HTR-8/SVneo (cell line): Measurements from ENCODE around the gene RAB3B.
A peak's percentile ranks its signal among the peaks of the same experiment; 100 is the strongest.
"Not testable (repeated sequence)": the region's sequence is repeated elsewhere in the genome, so short reads cannot be mapped to it uniquely, and the experiment has no call there.

ENCODE experiments used
- DNase-seq: peaks from one replicate; pipeline ENCODE4 v3.0.0; 2011; ENCODE audit warnings: low spot score, mixed read lengths; ENCODE audit not compliant: insufficient read length
- FAIRE-seq: peaks from 2 replicates; lab custom pipeline; 2011; peaks lifted over from hg19 to GRCh38; lab: Jason Lieb, UNC

RAB3B gene

DNA sequence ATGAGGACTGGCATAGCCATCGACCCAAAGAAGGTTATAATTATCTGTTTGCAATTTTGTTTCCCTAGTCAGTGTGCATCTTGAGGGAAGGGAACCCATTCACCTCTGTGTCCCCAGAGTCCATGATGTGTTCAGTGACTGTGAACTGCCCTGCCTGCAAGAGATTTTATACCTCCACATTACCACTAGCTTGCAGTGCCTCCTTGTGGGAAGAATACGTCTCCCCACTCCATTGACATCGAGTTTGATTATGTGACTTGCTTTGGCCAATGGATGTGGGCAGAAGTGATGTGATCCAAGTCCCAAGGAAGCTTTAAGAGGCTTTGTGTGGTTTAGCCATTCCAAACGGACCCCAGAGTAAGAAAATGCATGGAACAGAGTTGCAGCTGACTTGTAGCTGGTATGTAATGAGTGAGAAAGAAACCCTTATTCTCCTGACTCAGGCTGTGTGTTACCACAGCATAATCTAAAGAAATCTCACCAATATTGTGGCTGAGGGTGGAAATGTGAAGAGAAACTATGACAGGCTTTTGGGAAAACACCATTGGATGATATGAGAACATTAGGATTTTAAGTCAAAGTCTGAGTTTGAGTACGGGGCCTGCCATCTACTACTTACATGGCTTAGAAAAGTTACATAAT, 64.2 kb downstream of the RAB3B start:
- DNase-seq (peak; percentile 23), FAIRE-seq (peak; percentile 91)

DNA sequence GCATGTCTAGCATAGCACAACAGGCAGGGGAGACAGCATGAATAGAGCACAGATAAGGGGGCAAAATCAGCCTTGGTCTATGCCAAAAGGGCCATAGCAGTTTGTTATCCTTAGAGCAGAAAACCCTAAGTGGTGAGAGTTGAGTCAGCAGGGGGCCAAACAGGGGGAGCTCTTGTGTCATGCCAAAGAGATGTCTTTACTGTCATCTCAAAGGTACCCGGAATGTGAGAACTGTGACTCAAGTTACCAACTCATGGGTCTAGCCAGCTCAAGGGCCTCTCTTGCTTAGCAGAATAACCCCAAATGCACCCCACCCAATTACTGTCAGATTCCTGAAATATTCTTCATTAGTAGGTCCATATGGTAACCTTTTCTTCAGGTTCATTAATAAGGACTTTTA, 66.0 kb downstream of the RAB3B start:
- DNase-seq (peak; percentile 35), FAIRE-seq (no peak)

DNA sequence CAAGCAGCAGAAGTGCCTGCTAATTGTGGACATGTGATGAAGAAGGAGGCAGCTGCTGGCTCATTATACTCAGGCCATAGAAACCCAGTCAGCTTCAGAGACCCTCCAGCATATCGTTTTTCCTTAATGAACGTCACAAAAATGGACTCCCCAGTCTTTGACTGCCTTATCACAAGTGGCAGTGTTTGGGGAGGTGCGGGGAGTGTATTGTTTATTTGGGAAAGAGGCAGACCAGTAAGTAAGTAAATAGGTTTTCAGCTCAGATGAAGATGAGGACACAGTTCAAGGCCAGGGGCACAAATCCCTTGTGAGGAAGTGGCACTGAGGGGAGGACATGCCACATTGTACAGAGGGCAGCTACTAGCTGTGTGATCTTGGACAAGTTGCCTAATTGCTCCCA, 68.5 kb downstream of the RAB3B start:
- FAIRE-seq = no peak
- no peak for DNase-seq

DNA sequence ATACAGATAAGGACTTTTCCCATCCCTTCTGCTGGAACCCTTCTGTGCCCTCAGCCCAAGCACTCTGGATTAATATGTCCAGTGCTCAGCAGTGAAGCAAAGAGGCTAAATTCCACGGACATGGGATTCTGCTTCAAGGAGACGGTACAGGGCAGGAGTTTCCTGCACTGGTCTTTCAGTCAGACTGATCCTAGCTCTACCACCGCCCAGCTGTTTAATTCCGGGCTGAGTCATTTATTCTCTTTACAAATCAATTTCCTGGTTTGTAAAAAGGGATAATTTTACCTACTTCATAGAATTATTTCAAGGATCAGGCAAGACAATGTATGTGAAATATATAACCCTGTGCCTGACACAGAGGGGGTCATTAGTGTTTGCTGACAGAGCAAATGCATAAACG, 70.4 kb downstream of the RAB3B start:
- no peak for FAIRE-seq
- no peak for DNase-seq

DNA sequence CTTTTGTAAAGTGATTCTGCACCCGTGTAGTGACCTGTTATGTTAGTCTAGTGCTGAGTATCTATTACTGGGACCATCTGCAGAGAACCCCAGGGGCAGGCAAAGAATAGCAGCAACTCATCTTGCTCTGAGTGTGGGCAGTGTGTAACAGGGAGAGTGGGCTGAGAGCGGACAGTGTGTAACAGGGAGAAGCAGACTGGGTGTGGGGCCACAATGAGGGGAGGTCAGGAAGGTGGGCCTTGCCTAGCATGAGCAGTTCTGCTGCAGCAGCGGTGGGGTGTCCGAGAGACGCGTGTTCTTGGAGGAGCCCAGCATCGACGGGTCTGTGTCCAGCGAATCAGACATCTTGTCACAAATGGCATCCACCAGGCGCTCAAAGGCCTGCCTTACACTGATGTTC, 70.8 kb downstream of the RAB3B start:
- FAIRE-seq = no peak

DNA sequence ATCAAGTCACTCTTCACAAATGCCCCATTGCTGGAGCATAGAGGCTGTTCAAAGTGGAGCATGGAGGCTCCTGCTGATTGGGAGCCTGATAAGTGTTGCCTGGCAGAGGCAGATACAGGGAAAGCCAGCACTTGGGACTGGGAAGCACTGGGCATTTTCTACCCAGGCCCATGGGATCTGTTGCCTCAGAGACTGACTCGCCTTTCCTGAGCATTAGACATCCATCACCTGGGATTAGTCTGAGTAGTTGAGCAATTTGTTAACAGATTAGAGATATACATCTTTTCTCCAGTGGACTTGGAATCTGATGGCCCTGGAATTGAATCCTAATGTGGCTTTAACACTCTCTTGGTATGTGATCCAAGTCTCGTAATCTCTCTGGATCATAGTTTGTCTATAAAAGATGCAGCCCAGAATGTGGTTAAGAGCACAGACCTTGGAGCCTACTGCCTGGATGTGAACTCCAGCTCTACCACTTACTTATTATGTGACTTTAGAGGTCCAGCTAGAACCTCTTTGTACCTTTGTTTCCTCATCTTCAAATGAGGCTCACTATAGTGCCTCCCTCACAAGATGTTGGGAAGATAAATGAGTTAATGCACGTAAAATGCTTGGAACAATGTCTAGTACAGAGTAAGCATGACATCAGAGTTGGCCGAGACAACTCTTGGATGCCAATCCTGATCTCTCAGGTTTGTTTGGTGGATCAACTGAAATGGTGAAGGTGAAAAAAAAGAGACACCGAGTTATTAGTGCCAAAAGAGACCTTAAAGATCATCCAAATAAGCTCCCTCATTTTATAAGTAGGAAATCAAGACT, 73.7 kb downstream of the RAB3B start:
- DNase-seq (peak; percentile 14), FAIRE-seq (no peak)

More for the DNA sequence above, 70.8 kb downstream of the RAB3B start:
- no peak for DNase-seq

DNA sequence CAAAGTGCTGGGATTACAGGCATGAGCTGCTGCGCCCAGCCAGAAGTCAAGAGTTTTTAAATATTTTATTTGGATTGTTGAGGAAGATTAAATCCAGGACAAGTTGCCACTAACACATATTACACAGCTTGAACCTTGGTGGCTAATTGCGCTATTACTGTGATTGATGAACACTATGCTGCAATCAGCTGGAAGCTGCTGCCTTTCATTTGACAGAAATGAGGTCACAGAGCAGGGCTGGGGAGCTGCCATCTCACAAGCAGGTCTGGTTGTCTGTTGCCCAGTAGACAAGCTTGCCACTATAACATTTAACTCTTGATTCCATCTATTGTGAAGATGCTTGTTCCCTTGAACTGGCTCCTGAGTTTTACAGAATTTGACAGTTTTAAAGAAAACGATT, 74.5 kb downstream of the RAB3B start:
- no peak for FAIRE-seq
- no peak for DNase-seq

DNA sequence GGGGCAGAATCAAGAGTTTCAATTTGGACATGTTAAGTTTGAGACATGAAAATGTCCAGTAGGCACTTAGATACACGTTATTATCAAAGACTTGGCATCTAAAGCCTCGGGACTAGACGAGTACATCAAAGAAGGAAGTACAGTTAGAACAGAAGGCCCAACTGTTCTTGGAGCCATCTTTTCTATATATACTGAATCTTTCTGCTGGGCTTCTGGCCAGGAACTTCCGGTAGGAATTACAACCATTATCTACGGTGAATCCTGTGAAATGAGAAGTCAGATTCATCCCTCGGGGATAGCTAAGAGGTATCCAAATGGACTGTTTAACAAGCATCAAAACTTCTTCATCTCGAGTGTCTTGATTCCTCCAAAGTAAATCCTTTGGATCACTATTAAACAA, 77.6 kb downstream of the RAB3B start:
- no peak for FAIRE-seq

DNA sequence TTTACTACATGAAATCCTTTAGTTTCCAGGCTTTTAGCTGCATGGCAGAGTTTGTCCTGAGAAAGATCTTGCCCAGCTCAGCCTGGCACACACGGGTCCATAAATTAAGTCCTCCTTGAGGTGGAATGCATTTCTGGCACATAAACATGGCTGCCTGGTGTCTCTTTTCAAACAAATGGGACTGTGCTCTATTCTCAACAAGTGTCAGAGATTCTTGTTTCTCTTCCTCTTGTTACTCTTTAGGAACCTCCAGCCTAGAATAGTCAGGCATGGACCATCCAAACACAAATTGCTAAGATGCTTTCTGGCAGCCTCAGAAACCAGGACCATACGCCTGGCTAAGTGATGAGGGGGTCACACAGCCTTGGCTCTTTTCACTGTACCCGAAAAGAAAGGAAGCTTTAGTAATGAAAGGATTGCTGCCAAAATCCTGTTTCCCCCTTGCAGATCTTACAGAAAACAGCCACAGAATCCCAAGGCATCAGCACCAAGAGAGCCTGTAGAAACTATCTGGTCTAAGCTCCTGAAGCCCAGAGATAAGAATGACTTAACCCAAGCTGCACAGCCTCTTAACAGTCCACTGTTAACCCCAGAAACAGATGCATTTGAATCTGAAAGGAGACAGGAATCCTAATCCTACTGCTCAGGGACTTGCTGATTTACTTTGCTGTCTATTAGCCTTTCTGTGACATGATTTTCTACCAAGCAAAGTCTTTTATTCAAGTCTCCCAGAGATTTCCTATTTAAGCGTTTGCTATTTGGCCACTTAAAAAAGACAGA, 80.1 kb downstream of the RAB3B start:
- no peak for FAIRE-seq
- DNase-seq = no peak

More for the DNA sequence above, 77.6 kb downstream of the RAB3B start:
- no peak for DNase-seq

DNA sequence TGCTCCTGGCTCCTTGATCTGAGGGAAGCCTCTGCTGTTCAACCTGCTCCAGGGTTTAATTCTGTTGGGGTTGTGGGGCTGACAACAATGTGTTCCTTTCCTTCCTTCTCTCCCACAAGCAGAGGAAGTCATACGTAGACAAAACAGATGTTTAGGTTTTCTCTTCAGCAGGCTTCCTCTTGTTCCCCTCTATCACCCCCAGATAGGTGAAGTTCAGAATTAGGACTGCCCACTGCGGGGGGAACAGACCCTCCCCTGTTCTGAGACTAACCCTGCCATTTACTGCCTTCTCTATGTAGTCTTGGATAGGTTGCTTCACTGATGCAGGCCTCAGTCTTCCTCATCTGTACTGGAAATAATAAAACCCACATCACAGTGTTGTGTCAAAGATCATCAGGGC, 82.0 kb downstream of the RAB3B start:
- DNase-seq (no peak), FAIRE-seq (no peak)

DNA sequence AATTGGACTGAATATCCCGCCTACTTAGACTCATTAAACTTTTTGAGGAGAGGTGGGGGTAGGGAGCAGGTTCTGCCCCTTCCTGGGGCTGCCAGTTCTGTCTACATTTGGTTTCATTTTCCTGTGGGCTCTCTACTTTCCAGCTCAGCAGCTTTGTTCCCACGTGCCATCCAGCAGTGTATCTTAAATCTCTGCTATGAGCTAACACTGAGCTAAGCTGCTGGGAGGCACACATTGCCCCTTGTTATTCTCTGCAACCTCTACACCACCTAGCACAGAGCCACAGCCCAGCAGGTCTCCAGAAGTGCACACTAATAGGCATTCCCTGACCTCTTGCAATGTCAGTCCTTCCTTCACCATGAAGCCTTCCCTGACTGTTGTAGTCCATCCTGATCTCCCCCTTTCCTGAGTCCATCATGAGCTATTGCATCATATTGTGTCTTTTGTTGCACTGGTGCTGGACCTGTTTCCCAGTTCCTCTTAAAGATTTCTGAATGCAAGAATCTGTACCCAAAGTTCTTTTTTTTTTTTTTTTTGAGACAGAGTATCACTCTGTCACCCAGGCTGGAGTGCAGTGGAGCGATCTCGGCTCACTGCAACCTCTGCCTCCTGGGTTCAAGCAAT, 83.3 kb downstream of the RAB3B start:
- DNase-seq = no peak
- no peak for FAIRE-seq

DNA sequence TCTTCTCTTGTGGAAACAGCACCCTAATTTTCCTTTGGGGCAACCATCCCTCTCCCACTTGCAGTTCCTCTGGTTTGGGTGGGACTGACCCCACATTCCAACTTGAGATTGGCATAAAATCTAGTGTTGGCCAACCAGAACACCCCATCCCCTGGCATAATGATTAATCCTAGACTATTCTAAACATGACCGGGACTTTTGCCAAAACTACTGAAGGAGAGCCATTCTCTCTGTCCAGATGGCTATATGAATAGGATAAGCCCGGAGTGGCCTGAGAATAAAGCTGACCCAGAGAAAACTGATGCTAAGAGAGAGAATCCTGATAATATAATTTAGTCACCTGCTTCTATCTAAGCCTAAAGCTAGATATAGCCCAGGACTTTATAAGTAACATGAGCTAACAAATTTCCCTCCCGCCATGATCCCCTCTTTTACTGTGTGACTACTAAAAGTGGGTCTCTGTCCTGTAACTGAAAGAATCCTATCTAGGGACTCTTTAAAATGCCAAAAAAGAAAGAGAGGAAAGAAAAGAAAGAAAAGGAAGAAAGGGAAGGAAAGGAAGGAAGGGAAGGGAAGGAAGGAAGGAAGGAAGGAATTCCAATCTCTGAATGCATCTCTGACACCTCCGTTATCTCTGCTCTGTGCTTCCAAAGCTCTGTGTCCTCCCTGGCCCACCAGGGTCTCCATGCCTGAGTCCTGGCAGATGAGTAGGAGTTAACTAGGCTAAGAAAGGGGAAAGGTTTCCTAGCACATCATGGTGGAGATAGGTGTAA, 84.0 kb downstream of the RAB3B start:
- peak; percentile 23 for DNase-seq
- FAIRE-seq = no peak

DNA sequence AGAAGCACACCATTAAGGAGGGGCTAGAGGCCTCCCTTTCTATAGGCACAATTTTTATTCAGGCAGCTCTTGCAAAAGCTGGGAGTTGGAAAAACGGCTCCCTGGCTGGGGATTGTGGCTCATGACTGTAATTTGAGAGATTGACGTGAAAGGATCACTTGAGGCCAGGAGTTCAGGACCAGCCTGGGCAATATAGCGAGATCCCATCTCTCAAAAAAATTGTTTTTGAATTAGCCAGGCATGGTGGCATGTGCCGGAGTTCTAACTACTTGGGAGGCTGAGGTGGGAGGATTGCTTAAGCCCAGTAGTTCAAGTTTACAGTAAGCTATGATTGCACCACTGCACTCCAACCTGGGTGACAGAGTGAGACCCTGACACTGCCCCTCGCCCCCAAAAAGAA, 88.0 kb downstream of the RAB3B start:
- FAIRE-seq (no peak), DNase-seq (no peak)

DNA sequence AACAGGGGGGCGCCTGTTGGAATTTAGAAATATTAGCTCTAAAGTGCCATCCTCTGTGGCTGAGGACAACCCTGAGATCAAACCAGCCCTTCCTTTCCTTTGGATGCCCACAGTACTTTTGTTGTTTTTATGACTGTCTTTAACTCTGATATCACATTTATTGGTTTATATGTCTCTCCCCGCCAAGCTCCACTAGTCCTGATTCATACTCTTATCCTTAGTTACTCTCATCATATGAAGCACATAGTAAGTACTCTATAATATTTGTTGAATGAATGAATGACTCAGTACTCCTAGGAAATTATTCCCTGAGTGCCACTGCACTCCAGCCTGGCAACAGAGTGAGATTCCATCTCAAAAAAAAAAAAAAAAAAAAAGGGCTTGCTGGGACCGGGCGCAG, 89.3 kb downstream of the RAB3B start:
- DNase-seq (no peak), FAIRE-seq (no peak)

DNA sequence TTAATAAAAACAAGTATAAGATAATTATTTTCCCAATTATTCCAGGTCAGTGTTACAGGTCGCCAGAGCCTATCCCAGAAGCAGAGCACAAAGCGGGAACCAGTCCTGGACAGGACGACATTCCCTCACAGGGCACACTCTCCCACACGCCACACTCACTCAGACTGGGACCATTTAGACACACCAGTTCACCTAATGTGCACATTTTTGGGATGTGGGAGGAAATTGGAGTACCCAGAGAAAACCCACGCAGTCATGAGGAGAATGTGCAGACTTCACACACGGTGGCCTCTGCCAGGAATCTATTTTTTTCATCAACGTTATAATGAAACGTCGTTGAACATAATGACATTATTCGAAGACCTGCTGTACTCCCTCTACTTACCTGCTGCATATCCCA, 91.5 kb downstream of the RAB3B start:
- no peak for FAIRE-seq

DNA sequence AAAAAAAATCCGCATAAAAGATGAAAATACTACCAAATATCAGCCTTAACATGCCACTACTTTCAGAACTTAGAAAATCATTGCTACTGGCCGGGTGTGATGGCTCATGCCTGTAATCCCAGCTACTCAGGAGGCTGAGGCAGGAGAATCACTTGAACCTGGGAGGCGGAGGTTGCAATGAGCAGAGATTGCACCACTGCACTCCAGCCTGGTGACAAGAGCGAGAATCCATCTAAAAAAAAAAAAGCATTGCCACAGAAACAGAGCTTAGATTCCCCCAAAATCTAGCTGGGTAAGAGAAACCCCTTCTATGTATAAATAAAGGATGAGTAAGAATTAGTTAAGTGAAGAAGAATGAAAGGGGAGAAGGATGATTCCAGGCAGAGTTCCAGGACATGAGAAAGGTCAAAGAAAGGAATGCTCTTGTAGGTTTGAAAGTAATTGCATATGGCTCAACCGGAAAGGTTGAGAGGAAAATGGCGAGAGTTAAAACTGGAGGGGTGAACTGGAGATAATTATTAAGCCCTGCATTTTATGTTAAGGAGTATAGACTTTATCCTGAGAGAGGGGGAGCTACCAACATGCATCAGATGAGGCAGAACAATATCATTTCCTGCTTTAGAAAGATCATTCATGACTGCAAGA, 92.3 kb downstream of the RAB3B start:
- FAIRE-seq = no peak

More for the DNA sequence above, 91.5 kb downstream of the RAB3B start:
- no peak for DNase-seq

DNA sequence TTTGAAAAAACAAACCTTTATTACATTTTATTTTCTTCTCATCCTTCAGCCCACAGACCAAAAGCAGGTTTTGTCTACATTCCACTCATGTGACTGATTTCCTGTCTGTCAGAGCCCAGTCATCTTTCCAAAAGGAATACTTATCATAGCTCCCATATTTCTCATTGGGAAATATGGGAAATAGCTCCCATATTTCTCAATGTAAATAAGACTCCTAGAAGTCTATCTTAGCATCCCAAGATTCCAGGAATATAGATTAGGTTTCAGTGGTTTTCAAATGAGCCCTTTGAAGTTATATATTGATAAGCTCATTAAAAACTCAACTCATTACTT, 92.8 kb downstream of the RAB3B start:
- FAIRE-seq (no peak), DNase-seq (no peak)

More for the DNA sequence above, 92.3 kb downstream of the RAB3B start:
- DNase-seq = no peak

DNA sequence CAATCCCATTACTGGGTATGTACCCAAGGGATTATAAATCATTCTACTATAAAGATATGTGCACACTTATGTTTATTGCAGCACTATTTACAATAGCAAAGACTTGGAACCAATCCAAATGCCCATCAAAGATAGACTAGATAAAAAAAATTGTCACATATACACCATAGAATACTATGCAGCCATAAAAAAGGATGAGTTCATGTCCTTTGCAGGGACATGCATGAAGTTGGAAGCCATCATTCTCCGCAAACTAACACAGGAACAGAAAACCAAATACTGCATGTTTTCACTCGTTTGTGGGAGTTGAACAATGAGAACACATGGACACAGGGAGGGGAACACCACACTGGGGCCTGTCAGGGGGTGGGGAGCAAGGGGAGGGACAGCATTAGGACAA, 95.8 kb downstream of the RAB3B start:
- FAIRE-seq, DNase-seq: not testable (repeated sequence)

DNA sequence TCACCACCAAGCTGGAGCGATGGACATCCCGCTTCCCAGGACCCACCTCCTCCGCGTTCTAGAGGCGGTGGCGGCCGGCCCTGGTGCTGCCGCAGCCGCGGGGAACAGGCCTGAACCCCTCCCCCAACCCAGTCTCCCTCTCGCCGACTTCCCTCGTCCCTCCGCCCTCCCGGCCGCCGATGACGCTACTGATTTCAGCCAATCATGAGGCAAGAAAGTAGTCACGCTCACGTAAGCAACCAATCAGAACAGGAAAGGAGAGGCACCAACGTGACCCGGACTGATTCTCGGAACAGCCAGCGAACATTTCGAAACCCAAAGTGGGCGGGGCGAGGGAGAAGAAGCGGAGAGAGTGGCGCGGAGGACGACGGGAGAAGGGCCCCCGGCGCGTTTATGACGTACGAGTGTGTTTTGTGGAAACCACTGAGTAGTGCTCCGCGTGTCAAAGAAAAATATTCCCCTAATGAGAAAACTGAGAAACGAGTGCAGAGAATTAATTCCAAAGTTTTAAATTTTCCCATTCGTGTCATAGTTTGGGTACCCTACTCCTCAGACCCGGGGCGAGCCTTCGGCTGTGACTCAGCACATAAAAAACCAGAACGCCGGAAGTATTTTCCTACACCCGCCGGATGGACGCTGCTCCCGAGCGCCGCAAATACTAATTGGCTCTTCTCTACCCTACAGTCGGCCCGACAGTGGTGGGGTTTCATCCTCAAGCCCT, 111.7 kb downstream of the RAB3B start, which contains the start of gene NRDC:
Gene NRDC, minus strand, starts transcription at position 112 of the 721 bp plus-strand sequence. CDS start 112 bp downstream, outside the sequence.
- DNase-seq (peak; percentile 96), FAIRE-seq (peak; percentile 99)
